Gastrocnemius medialis (tissue), 4 donors: ENCODE measurements around the gene NLRX1.

ENCODE experiments used
- POLR2A ChIP-seq, 2 donors: fragments of 450-650 bp; IDR thresholded peaks; one replicate each; pipeline ENCODE4 v1.6.1; 2017; ENCODE audit warnings: antibody characterized with exemption in 2 of 2, mild to moderate bottlenecking in 2 of 2, moderate library complexity in 2 of 2
- TF ChIP-seq, protein P1 (sequence below), 5 experiments: fragments of 450-650 bp in 3 of 5; fragments of 200-600 bp in 2 of 5; sonication (generic) in 2 of 5; IDR thresholded peaks in 4 of 5; conservative IDR thresholded peaks in 1 of 5; 1 replicate in 4 of 5; 2 replicates in 1 of 5; pipeline ENCODE4 v1.5.1; 2016 to 2019; ENCODE audit warnings: antibody characterized with exemption in 5 of 5, mild to moderate bottlenecking in 3 of 5, moderate library complexity in 3 of 5

DNA sequence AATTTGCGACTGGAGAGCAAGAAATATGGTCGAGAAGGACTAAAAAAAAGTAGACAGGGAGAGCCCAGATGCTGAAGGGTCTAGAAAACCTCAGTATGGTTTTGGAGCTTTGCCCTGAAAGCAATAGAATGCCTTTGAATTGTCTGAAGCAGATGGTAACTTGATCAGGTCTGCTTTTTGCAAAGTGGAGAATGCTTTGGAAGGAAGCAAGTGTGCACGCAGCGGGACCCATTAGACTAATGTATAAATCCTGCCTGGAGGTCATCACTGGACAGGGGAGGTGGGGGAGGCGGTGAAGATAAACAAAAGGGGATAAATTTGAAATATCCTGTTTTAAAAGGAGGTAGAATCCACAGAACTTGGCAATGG is 47.9 kb upstream of the NLRX1 start:
- TF ChIP-seq, protein P1, sequence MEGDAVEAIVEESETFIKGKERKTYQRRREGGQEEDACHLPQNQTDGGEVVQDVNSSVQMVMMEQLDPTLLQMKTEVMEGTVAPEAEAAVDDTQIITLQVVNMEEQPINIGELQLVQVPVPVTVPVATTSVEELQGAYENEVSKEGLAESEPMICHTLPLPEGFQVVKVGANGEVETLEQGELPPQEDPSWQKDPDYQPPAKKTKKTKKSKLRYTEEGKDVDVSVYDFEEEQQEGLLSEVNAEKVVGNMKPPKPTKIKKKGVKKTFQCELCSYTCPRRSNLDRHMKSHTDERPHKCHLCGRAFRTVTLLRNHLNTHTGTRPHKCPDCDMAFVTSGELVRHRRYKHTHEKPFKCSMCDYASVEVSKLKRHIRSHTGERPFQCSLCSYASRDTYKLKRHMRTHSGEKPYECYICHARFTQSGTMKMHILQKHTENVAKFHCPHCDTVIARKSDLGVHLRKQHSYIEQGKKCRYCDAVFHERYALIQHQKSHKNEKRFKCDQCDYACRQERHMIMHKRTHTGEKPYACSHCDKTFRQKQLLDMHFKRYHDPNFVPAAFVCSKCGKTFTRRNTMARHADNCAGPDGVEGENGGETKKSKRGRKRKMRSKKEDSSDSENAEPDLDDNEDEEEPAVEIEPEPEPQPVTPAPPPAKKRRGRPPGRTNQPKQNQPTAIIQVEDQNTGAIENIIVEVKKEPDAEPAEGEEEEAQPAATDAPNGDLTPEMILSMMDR (IDR thresholded peaks at IDR 0.05 in 4 of 5, conservative IDR thresholded peaks at IDR 0.05 in 1 of 5): no peak
- TF ChIP-seq POLR2A (IDR thresholded peaks at IDR 0.05): no peak
